HG02885 (cell line): ENCODE data around the gene PRKCA.
"Not testable (repeated sequence)": the region's sequence is repeated elsewhere in the genome, so short reads cannot be mapped to it uniquely, and the experiment has no call there.

ENCODE experiments used
- ATAC-seq: cut with Tn5 transposase; IDR thresholded peaks from one replicate; pipeline ENCODE4 v1.9.1; 2021; ENCODE audit warnings: mild to moderate bottlenecking; ENCODE audit not compliant: unreplicated experiment, poor library complexity

Gene PRKCA

GRCh38 chr17:66474806-66475497, 172.5 kb downstream of the PRKCA start:
- no peak for ATAC-seq

DNA sequence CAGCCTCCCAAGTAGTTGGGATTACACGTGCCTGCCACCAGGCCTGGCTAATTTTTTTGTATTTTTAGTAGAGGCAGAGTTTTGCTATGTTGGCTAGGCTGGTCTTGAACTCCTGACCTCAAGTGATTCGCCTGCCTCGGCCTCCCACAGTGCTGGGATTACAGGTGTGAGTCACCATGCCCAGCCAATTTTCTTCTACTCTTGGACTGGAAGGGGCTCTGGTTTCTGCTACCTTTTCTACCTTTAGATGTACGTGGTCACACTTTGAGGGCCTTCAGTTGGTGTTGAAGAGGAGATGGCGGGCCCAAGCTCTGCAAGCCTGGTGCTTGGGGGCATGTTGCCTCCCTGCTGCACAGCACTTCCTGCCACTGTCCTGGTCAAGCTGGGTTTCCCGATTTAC, 173.6 kb downstream of the PRKCA start:
- no peak for ATAC-seq

DNA sequence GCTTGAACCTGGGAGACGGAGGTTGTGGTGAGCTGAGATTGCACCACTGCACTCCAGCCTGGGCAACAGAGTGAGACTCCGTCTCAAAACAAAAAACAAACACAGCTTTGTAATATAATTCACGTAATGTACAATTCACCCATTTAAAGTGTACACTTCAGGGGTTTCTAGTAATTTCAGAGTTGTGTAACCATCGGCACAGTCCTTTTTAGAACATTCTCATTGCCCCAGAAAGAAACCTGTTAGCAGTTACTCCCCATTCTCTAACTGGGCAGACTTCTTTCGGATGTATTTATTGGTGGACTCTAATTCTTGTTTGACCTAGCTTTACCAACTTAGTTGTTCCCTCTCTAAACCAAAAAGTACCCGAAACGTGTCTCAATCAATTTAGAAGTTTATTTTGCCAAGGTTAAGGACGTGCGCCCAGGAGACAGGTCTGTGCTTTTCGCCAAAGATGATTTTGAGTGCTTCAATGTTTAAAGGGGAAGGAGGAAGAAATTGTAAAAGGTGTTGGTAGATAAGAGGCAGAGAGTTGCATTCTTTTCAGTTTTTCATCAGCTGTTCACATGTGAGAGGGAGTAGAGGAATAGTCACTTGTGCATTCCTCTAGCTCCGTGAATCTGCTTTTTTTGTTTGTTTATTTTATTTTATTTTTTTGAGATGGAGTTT, 175.3 kb downstream of the PRKCA start:
- no peak for ATAC-seq

- ATAC-seq, result not testable (repeated sequence)
These were observed 176.9 kb downstream of the PRKCA start for GRCh38 chr17:66479230-66479889.

GRCh38 chr17:66480243-66480642, 177.8 kb downstream of the PRKCA start:
- no peak for ATAC-seq

- ATAC-seq, result no peak
These were observed 178.4 kb downstream of the PRKCA start for GRCh38 chr17:66480802-66481201.

- ATAC-seq, result no peak
These were observed 178.9 kb downstream of the PRKCA start for GRCh38 chr17:66481271-66481670.

DNA sequence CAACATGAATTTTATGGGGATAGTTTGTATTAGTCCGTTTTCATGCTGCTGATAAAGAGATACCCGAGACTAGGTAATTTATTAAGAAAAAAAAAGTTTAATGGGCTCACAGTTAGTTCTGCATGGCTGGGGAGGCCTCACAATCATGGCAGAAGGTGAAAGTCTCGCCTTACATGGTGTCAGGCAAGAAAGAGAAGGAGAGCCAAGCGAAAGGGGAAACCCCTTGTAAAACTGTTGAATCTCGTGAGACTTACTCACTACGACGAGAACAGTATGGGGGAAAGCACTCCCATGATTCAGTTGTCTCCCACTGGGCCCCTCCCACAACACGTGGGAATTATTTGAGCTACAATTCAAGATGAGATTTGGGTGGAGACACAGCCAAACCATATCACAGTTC, 181.5 kb downstream of the PRKCA start:
- no peak for ATAC-seq

GRCh38 chr17:66485309-66485947, 183.0 kb downstream of the PRKCA start:
- no peak for ATAC-seq

DNA sequence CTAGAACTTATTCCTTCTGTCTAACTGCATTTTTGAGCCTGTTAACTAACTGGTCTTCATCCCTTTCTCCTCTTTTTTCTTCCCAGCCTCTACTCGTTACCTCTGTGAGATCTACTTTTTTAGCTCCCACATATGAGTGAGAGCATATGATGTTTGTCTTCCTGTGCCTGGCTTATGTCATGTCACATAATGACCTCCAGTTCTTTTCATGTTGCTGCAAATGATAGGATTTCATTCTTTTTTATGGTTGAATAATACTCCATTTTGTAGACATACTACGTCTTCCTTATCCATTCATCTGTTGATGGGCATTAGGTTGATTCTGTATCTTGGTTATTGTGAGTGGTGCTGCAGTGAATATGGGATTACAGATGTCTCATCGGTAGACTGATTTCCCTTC, 184.7 kb downstream of the PRKCA start:
- no peak for ATAC-seq

DNA sequence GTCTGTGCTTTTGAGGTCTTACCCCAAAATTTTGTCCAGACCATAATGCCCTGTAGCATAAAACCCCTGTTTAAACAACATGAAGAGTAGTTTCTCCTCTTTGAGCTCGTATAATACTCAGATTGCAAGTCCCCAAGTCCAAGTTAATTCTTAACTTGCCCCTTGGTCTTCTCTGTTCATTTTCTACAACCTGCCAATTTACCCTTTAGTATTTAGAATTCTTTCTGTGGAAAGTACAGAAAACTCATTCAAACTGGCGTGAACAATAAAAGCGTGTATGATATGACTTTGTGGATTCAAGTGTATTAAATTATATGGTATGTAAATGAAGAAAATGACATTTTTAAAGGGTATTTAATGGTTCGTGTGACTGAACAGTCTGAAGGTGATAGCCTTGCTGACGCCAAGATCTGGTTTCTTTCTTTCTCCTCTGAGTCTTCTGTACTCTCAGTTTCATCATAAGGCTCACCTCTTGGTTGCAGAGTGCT, 185.6 kb downstream of the PRKCA start:
- no peak for ATAC-seq

DNA sequence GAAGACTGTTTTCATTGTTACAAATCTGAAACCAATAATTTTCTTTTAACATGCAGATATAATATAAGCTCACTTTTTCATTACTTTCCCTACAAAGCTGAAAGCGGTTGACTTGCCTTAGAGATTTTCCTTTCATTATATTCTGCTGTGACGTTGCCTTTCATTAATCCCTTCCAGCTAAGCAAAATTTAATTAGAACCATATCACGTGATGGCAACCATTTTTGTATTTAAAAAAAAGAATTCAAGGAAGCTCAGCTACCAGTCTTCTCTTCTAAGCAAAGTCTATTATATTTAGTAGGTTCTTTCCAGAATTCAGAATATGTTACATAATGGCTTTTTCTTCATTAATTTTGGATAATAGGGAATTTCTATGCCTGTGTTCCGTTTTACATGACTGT, 186.5 kb downstream of the PRKCA start:
- no peak for ATAC-seq

- ATAC-seq, result not testable (repeated sequence)
These were observed 187.2 kb downstream of the PRKCA start for GRCh38 chr17:66489576-66489975.

- no peak for ATAC-seq
These were observed 188.8 kb downstream of the PRKCA start for GRCh38 chr17:66491213-66491612.

GRCh38 chr17:66491665-66492064, 189.3 kb downstream of the PRKCA start:
- no peak for ATAC-seq

DNA sequence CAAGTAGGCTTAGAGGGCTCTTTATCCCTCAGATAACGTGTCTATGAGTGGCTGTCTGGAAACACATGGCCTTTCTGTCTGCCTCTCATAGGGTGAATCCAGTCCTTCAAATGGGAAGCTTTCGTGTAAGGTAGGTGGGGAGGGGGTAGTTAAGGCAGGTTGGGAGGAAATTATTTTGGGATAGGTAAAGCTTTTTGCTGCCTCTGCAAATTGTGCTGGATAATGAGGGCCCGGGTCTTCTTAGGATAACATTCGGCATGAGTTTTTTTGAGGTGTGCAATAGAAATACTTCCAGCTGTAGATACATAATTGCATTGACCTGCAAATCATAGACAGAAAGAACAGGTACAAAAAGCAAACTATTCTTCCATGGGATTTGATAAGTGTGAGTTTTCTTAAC, 189.7 kb downstream of the PRKCA start:
- ATAC-seq, result no peak

- no peak for ATAC-seq
These were observed 190.2 kb downstream of the PRKCA start for GRCh38 chr17:66492561-66493005.

- ATAC-seq, result no peak
These were observed 191.0 kb downstream of the PRKCA start for GRCh38 chr17:66493283-66494019.

- ATAC-seq, result no peak
These were observed 191.8 kb downstream of the PRKCA start for GRCh38 chr17:66494023-66494803.
